Measurements from ENCODE around the gene RBM33.

Gene RBM33

GRCh38 chr7:155776606-155777005 lies 132.1 kb downstream of the RBM33 start:
- no peaks in the 10 kb centered on the region for H3K27me3 ChIP-seq (ENCODE audit: insufficient read depth, low read length)
- H3K4me2 ChIP-seq (ENCODE audit: low read length), result no peak overlapping the region
- no peak overlapping the region for H3K9ac ChIP-seq (ENCODE audit: low read length)
- H3K36me3 ChIP-seq (ENCODE audit: insufficient read depth, low read length), result peaks cover 98% of the 10 kb centered on the region
- H2AFZ ChIP-seq (ENCODE audit: low read length), result no peak overlapping the region
- H3K9me2 ChIP-seq (ENCODE audit: low read depth, low read length), result no peaks in the 10 kb centered on the region
- TF ChIP-seq CTCF (IDR thresholded peaks at IDR 0.05; ENCODE audit: low read length) (no peak), EZH2 (IDR thresholded peaks at IDR 0.05; ENCODE audit: borderline replicate concordance, low read length) (no peak)
- H4K20me1 ChIP-seq (ENCODE audit: insufficient read depth, low read length), result no peaks in the 10 kb centered on the region
- no peak overlapping the region for H3K4me3 ChIP-seq (ENCODE audit: low read depth, low read length, poor library complexity, severe bottlenecking)
- H3K79me2 ChIP-seq (ENCODE audit: insufficient read depth, low read length), result no peaks in the 10 kb centered on the region
- no peaks in the 10 kb centered on the region for H3K4me1 ChIP-seq (ENCODE audit: insufficient read depth, low read length, severe bottlenecking)
- H3F3A ChIP-seq (ENCODE audit: insufficient read depth, low read length), result no peaks in the 10 kb centered on the region
- H3K9me3 ChIP-seq (ENCODE audit: low read length), result no peaks in the 10 kb centered on the region
- H3K27ac ChIP-seq (ENCODE audit: low read depth, low read length, poor library complexity, severe bottlenecking), result no peak overlapping the region

GRCh38 chr7:155778349-155778748 lies 133.9 kb downstream of the RBM33 start:
- no peaks in the 10 kb centered on the region for H3K79me2 ChIP-seq (ENCODE audit: insufficient read depth, low read length)
- peaks cover 99% of the 10 kb centered on the region for H3K36me3 ChIP-seq (ENCODE audit: insufficient read depth, low read length)
- H3K4me3 ChIP-seq (ENCODE audit: low read depth, low read length, poor library complexity, severe bottlenecking), result no peak overlapping the region
- H4K20me1 ChIP-seq (ENCODE audit: insufficient read depth, low read length), result no peaks in the 10 kb centered on the region
- no peaks in the 10 kb centered on the region for H3F3A ChIP-seq (ENCODE audit: insufficient read depth, low read length)
- H3K4me1 ChIP-seq (ENCODE audit: insufficient read depth, low read length, severe bottlenecking), result no peaks in the 10 kb centered on the region
- H3K9me2 ChIP-seq (ENCODE audit: low read depth, low read length), result no peaks in the 10 kb centered on the region
- H3K9me3 ChIP-seq (ENCODE audit: low read length), result no peaks in the 10 kb centered on the region
- no peak overlapping the region for H3K4me2 ChIP-seq (ENCODE audit: low read length)
- H3K27ac ChIP-seq (ENCODE audit: low read depth, low read length, poor library complexity, severe bottlenecking), result no peak overlapping the region
- H2AFZ ChIP-seq (ENCODE audit: low read length), result no peak overlapping the region
- H3K27me3 ChIP-seq (ENCODE audit: insufficient read depth, low read length), result no peaks in the 10 kb centered on the region
- no peak for TF ChIP-seq EZH2 (IDR thresholded peaks at IDR 0.05; ENCODE audit: borderline replicate concordance, low read length)
- no peak for TF ChIP-seq CTCF (IDR thresholded peaks at IDR 0.05; ENCODE audit: low read length)
- H3K9ac ChIP-seq (ENCODE audit: low read length), result no peak overlapping the region

- H3K4me1 ChIP-seq (ENCODE audit: insufficient read depth, low read length, severe bottlenecking), result no peaks in the 10 kb centered on the region
- H3K4me3 ChIP-seq (ENCODE audit: low read depth, low read length, poor library complexity, severe bottlenecking), result no peak overlapping the region
- peaks cover 83% of the 10 kb centered on the region for H3K36me3 ChIP-seq (ENCODE audit: insufficient read depth, low read length)
- no peak overlapping the region for H3K9ac ChIP-seq (ENCODE audit: low read length)
- H2AFZ ChIP-seq (ENCODE audit: low read length), result no peak overlapping the region
- no peak overlapping the region for H3K27ac ChIP-seq (ENCODE audit: low read depth, low read length, poor library complexity, severe bottlenecking)
- no peaks in the 10 kb centered on the region for H3K79me2 ChIP-seq (ENCODE audit: insufficient read depth, low read length)
- no peaks in the 10 kb centered on the region for H3K9me3 ChIP-seq (ENCODE audit: low read length)
- no peaks in the 10 kb centered on the region for H3K9me2 ChIP-seq (ENCODE audit: low read depth, low read length)
- no peaks in the 10 kb centered on the region for H3K27me3 ChIP-seq (ENCODE audit: insufficient read depth, low read length)
- H3K4me2 ChIP-seq (ENCODE audit: low read length), result no peak overlapping the region
- H3F3A ChIP-seq (ENCODE audit: insufficient read depth, low read length), result 0 out of 2 replicates have a peak, but pooled peaks cover 5% of the 10 kb centered on the region
- H4K20me1 ChIP-seq (ENCODE audit: insufficient read depth, low read length), result no peaks in the 10 kb centered on the region
- TF ChIP-seq EZH2 (IDR thresholded peaks at IDR 0.05; ENCODE audit: borderline replicate concordance, low read length) (no peak), CTCF (IDR thresholded peaks at IDR 0.05; ENCODE audit: low read length) (no peak)
Measured at GRCh38 chr7:155780884-155781283, 136.4 kb downstream of the RBM33 start.
